Measurements from ENCODE around the gene OSER1. TPM values are rescaled to one million over a fixed set of nuclear protein-coding genes. Genes with fewer than 3 reads are reported as not detected.
A peak's percentile ranks its signal among the peaks of the same experiment; 100 is the strongest.

Gene OSER1
- total RNA-seq, 1 experiment from 2014 or later, result 24.3 TPM

DNA sequence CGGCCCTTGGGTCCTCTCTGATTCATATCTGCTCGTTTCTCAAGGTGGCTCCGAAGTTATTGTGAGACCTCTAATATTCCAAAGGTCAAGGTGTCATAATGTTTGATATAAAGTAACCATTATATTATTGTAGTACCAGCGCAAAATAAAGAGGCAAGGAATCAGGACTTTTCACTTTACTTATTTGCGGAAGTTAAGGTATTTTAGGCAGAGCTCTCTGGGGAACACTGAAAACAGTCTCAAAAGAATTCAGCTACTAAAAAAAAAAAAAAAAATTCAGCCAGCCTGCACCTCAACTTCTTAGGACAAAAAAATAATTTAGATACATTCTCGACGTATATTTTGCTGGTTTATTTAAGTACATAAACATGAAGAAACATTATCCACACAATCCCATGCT lies 2.4 kb downstream of the OSER1 start:
- ATAC-seq, result no peak
- Mint-ChIP-seq H3K27me3 (ENCODE audit: low read depth) (no peaks in the 10 kb centered on the region), H3K36me3 (peaks cover 18% of the 10 kb centered on the region), H3K27ac (peak overlapping the region; percentile 69), H3K4me3 (peak overlapping the region; percentile 100; the same call in 1 of the 2 replicates), H3K9me3 (no peaks in the 10 kb centered on the region), H3K4me1 (peaks cover 35% of the 10 kb centered on the region)
- POLR2A ChIA-PET, result interaction anchor here (0.6 kb wide), 1 partner anchor 181 kb away, joined by 3 read pairs; no protein-coding TSS in a partner anchor
- DNase-seq (ENCODE audit: low spot score), result no peak
- TF ChIP-seq ZNF232 (CRISPR knock-in tag; IDR thresholded peaks at IDR 0.05) (no peak), GTF2I (CRISPR knock-in tag; conservative IDR thresholded peaks at IDR 0.05) (no peak), CREB1 (CRISPR knock-in tag; IDR thresholded peaks at IDR 0.05) (no peak), ZNF423 (CRISPR knock-in tag; IDR thresholded peaks at IDR 0.05) (no peak)
- TF ChIP-seq, protein P1, sequence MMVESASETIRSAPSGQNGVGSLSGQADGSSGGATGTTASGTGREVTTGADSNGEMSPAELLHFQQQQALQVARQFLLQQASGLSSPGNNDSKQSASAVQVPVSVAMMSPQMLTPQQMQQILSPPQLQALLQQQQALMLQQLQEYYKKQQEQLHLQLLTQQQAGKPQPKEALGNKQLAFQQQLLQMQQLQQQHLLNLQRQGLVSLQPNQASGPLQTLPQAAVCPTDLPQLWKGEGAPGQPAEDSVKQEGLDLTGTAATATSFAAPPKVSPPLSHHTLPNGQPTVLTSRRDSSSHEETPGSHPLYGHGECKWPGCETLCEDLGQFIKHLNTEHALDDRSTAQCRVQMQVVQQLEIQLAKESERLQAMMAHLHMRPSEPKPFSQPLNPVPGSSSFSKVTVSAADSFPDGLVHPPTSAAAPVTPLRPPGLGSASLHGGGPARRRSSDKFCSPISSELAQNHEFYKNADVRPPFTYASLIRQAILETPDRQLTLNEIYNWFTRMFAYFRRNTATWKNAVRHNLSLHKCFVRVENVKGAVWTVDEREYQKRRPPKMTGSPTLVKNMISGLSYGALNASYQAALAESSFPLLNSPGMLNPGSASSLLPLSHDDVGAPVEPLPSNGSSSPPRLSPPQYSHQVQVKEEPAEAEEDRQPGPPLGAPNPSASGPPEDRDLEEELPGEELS (CRISPR knock-in tag; IDR thresholded peaks at IDR 0.05), result no peak
- TF ChIP-seq, protein P2, sequence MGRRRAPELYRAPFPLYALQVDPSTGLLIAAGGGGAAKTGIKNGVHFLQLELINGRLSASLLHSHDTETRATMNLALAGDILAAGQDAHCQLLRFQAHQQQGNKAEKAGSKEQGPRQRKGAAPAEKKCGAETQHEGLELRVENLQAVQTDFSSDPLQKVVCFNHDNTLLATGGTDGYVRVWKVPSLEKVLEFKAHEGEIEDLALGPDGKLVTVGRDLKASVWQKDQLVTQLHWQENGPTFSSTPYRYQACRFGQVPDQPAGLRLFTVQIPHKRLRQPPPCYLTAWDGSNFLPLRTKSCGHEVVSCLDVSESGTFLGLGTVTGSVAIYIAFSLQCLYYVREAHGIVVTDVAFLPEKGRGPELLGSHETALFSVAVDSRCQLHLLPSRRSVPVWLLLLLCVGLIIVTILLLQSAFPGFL (CRISPR knock-in tag; IDR thresholded peaks at IDR 0.05; ENCODE audit: borderline replicate concordance), result no peak
- TF ChIP-seq, protein P3, sequence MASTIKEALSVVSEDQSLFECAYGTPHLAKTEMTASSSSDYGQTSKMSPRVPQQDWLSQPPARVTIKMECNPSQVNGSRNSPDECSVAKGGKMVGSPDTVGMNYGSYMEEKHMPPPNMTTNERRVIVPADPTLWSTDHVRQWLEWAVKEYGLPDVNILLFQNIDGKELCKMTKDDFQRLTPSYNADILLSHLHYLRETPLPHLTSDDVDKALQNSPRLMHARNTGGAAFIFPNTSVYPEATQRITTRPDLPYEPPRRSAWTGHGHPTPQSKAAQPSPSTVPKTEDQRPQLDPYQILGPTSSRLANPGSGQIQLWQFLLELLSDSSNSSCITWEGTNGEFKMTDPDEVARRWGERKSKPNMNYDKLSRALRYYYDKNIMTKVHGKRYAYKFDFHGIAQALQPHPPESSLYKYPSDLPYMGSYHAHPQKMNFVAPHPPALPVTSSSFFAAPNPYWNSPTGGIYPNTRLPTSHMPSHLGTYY (CRISPR knock-in tag; IDR thresholded peaks at IDR 0.05), result no peak
- CTCF ChIA-PET, result interaction anchor here (0.9 to 2.5 kb wide), 6 partner anchors 9 to 176 kb away, joined by 3 to 7 read pairs (median 4); partner anchors contain the start of genes FITM2 and GDAP1L1

DNA sequence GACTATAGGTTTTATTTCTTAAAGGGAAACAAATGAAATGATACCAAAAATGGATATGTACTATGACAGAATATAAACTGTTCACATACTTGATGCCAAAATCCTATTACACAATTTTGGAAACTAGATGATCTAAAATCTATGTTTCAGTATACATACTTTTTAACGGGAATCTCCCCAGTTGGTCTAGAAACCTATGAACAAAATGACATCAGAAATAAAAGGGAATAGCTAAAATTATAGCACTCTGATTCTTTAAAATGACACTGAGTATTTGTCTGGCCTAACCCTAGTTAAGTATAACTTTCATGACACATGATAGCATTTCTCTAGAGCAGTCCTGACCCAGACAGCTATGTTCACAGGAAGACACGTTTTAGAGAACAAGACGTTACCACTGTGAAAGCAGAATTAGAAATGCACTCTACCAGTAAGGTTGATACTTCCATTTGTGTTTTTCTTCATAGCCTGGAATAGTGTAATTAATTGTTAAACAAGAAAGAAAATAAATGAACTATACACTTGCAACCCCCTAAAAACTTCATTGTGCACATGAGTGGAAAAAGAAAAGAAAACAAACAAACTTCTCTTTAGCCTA lies 3.3 kb downstream of the OSER1 start:
- no peaks in the 10 kb centered on the region for H3K9me3 Mint-ChIP-seq
- H3K36me3 Mint-ChIP-seq, result peaks cover 24% of the 10 kb centered on the region
- ChIA-PET CTCF (no interaction called here), POLR2A (no interaction called here)
- H3K4me1 Mint-ChIP-seq, result peaks cover 33% of the 10 kb centered on the region
- no peaks in the 10 kb centered on the region for H3K27me3 Mint-ChIP-seq (ENCODE audit: low read depth)
- ATAC-seq (no peak), DNase-seq (ENCODE audit: low spot score) (no peak)
- TF ChIP-seq ESRRA (CRISPR knock-in tag; IDR thresholded peaks at IDR 0.05; ENCODE audit: borderline replicate concordance) (no peak), SP1 (CRISPR knock-in tag; conservative IDR thresholded peaks at IDR 0.05) (no peak), ZNF671 (CRISPR knock-in tag; IDR thresholded peaks at IDR 0.05) (no peak), GRHL2 (CRISPR knock-in tag; IDR thresholded peaks at IDR 0.05; ENCODE audit: insufficient replicate concordance, severe bottlenecking) (no peak)
- TF ChIP-seq, protein P4, sequence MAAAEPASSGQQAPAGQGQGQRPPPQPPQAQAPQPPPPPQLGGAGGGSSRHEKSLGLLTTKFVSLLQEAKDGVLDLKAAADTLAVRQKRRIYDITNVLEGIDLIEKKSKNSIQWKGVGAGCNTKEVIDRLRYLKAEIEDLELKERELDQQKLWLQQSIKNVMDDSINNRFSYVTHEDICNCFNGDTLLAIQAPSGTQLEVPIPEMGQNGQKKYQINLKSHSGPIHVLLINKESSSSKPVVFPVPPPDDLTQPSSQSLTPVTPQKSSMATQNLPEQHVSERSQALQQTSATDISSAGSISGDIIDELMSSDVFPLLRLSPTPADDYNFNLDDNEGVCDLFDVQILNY (CRISPR knock-in tag; IDR thresholded peaks at IDR 0.05), result no peak
- 0 out of 2 replicates have a peak overlapping the region, but pooled peaks have one; percentile 31 for H3K27ac Mint-ChIP-seq
- no peak overlapping the region for H3K4me3 Mint-ChIP-seq

DNA sequence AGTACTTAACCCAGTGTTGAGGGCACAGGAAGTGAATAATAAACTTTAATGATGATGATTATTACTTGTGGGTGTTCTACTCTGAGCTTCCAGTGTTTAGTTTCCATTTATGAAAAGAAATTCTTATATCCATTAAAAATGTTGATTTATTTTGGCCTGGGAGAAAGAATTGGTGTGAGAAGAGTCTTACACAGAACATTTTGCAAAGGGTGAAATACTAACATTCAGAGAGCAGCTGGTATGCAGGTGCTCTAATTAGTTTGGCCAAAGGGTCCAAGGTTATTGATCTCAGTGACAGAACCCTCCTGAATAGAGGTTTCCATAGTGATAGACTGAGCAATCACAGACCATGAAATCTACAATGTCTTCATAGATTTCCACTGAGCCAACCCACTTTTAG lies 4.4 kb downstream of the OSER1 start:
- TF ChIP-seq NFE2L1 (CRISPR knock-in tag; IDR thresholded peaks at IDR 0.05), result no peak
- no peak for TF ChIP-seq NR2C2 (CRISPR knock-in tag; IDR thresholded peaks at IDR 0.05)
- TF ChIP-seq, protein P5, sequence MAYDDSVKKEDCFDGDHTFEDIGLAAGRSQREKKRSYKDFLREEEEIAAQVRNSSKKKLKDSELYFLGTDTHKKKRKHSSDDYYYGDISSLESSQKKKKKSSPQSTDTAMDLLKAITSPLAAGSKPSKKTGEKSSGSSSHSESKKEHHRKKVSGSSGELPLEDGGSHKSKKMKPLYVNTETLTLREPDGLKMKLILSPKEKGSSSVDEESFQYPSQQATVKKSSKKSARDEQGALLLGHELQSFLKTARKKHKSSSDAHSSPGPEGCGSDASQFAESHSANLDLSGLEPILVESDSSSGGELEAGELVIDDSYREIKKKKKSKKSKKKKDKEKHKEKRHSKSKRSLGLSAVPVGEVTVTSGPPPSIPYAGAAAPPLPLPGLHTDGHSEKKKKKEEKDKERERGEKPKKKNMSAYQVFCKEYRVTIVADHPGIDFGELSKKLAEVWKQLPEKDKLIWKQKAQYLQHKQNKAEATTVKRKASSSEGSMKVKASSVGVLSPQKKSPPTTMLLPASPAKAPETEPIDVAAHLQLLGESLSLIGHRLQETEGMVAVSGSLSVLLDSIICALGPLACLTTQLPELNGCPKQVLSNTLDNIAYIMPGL (CRISPR knock-in tag; IDR thresholded peaks at IDR 0.05), result no peak
- no peak for TF ChIP-seq TEAD1 (CRISPR knock-in tag; IDR thresholded peaks at IDR 0.05)
- TF ChIP-seq NR1H2 (CRISPR knock-in tag; IDR thresholded peaks at IDR 0.05), result no peak
- no peak for TF ChIP-seq CREB1 (CRISPR knock-in tag; IDR thresholded peaks at IDR 0.05)
- TF ChIP-seq, protein P6, sequence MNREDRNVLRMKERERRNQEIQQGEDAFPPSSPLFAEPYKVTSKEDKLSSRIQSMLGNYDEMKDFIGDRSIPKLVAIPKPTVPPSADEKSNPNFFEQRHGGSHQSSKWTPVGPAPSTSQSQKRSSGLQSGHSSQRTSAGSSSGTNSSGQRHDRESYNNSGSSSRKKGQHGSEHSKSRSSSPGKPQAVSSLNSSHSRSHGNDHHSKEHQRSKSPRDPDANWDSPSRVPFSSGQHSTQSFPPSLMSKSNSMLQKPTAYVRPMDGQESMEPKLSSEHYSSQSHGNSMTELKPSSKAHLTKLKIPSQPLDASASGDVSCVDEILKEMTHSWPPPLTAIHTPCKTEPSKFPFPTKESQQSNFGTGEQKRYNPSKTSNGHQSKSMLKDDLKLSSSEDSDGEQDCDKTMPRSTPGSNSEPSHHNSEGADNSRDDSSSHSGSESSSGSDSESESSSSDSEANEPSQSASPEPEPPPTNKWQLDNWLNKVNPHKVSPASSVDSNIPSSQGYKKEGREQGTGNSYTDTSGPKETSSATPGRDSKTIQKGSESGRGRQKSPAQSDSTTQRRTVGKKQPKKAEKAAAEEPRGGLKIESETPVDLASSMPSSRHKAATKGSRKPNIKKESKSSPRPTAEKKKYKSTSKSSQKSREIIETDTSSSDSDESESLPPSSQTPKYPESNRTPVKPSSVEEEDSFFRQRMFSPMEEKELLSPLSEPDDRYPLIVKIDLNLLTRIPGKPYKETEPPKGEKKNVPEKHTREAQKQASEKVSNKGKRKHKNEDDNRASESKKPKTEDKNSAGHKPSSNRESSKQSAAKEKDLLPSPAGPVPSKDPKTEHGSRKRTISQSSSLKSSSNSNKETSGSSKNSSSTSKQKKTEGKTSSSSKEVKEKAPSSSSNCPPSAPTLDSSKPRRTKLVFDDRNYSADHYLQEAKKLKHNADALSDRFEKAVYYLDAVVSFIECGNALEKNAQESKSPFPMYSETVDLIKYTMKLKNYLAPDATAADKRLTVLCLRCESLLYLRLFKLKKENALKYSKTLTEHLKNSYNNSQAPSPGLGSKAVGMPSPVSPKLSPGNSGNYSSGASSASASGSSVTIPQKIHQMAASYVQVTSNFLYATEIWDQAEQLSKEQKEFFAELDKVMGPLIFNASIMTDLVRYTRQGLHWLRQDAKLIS (CRISPR knock-in tag; IDR thresholded peaks at IDR 0.05; ENCODE audit: borderline replicate concordance), result no peak
- TF ChIP-seq, protein P7, sequence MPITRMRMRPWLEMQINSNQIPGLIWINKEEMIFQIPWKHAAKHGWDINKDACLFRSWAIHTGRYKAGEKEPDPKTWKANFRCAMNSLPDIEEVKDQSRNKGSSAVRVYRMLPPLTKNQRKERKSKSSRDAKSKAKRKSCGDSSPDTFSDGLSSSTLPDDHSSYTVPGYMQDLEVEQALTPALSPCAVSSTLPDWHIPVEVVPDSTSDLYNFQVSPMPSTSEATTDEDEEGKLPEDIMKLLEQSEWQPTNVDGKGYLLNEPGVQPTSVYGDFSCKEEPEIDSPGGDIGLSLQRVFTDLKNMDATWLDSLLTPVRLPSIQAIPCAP (CRISPR knock-in tag; IDR thresholded peaks at IDR 0.05), result no peak
- no peak for TF ChIP-seq NFATC4 (CRISPR knock-in tag; IDR thresholded peaks at IDR 0.05)
- H3K27me3 Mint-ChIP-seq (ENCODE audit: low read depth), result no peaks in the 10 kb centered on the region
- no peak for DNase-seq (ENCODE audit: low spot score)
- H3K9me3 Mint-ChIP-seq, result no peaks in the 10 kb centered on the region
- H3K27ac Mint-ChIP-seq, result no peak overlapping the region
- ATAC-seq, result no peak
- H3K36me3 Mint-ChIP-seq, result peaks cover 33% of the 10 kb centered on the region
- H3K4me1 Mint-ChIP-seq, result peaks cover 23% of the 10 kb centered on the region
- POLR2A ChIA-PET, result no interaction called here
- CTCF ChIA-PET, result no interaction called here
- H3K4me3 Mint-ChIP-seq, result no peak overlapping the region
